ENCODE results near the gene SLC25A26.

DNA sequence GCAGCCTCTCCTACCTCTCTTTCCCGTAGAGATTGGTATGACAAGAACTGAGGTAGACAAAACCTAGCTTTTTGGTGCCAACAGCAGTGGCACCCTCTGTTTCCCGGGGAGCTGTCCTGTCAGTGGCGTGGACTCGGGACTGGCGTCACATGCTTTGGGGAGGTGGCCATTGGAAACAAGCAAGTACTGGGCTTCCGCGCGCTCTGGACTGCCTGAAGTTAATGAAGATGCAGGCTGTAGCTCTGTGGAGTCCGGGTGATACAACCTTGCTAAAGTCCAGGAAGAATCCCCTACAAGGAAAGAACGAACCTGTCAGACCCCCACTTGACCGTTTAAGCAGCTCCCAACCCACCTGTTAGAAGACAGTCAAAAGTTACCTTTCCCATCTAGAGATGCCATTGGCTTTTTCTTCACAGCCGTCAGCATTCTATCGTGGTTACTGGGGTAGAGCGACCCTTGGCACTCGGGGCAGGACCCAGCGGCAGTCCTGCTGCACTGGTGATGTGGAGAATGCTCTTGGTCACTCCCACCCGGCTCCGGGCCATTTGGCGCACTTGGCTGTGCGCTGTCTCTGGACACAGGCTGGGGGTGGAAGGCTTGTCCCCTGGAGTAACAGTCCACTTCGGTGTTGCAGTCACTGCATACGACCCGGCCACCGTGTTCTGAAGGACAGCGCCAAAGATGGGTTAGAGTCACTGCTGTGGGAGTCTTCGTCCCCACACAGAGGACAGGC, 159.6 kb downstream of the SLC25A26 start:
- TF ChIP-seq, protein P1, sequence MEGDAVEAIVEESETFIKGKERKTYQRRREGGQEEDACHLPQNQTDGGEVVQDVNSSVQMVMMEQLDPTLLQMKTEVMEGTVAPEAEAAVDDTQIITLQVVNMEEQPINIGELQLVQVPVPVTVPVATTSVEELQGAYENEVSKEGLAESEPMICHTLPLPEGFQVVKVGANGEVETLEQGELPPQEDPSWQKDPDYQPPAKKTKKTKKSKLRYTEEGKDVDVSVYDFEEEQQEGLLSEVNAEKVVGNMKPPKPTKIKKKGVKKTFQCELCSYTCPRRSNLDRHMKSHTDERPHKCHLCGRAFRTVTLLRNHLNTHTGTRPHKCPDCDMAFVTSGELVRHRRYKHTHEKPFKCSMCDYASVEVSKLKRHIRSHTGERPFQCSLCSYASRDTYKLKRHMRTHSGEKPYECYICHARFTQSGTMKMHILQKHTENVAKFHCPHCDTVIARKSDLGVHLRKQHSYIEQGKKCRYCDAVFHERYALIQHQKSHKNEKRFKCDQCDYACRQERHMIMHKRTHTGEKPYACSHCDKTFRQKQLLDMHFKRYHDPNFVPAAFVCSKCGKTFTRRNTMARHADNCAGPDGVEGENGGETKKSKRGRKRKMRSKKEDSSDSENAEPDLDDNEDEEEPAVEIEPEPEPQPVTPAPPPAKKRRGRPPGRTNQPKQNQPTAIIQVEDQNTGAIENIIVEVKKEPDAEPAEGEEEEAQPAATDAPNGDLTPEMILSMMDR (IDR thresholded peaks at IDR 0.05) = no peak
- TF ChIP-seq POLR2A (IDR thresholded peaks at IDR 0.05) = no peak
- no peak for TF ChIP-seq POLR2AphosphoS5 (IDR thresholded peaks at IDR 0.05)
- TF ChIP-seq EP300 (IDR thresholded peaks at IDR 0.05) = no peak

Measured in gastroesophageal sphincter (tissue), 3 donors.